IMR-90 (cell line): ENCODE measurements around the gene MT1A. TPM values are rescaled to one million over a fixed set of nuclear protein-coding genes. Genes with fewer than 3 reads are reported as not detected.
"Not testable (repeated sequence)": the region's sequence is repeated elsewhere in the genome, so short reads cannot be mapped to it uniquely, and the experiment has no call there.

ENCODE experiments used
- ATAC-seq: fragments of 200-7000 bp; cut with Tn5 transposase; 2 replicates; pipeline ENCODE4 v1.9.1; 2020; ENCODE audit warnings: low read depth, mild to moderate bottlenecking, moderate library complexity
- BruUV-seq: library from RNA; stranded (reverse); fragments of 400-500 nt; replicated peaks from 2 replicates; lab custom pipeline; 2021; lab: Mats Ljungman, UMichigan
- CTCF ChIA-PET: fragments of 300-600 bp; formaldehyde crosslinking; extraction: SDS; loops from one replicate; lab custom pipeline; 2021; ENCODE audit warnings: antibody characterized with exemption; lab: Yijun Ruan, JAX
- POLR2A ChIA-PET: fragments of 300-600 bp; sonication (Branson Sonifier 250); formaldehyde crosslinking; loops from one replicate; lab custom pipeline; 2022; ENCODE audit warnings: antibody characterized with exemption; ENCODE audit not compliant: unreplicated experiment; lab: Charles Lee
- DNase-seq: peaks from one replicate; pipeline ENCODE4 v3.0.0; 2013
- H2AFZ ChIP-seq: replicated peaks from 2 replicates; pipeline ENCODE3; 2013; ENCODE audit warnings: low read length, mild to moderate bottlenecking; ENCODE audit not compliant: poor library complexity
- H2AK5ac ChIP-seq: 2 replicates; pipeline ENCODE4 v1.6.1; 2013; ENCODE audit warnings: low read depth, low read length, inconsistent platforms
- H2AK9ac ChIP-seq: replicated peaks from 2 replicates; pipeline ENCODE3; 2013; ENCODE audit warnings: mild to moderate bottlenecking, low read depth, low read length, moderate library complexity; ENCODE audit not compliant: poor library complexity
- H2BK120ac ChIP-seq: 2 replicates; pipeline ENCODE4 v1.6.1; 2013; ENCODE audit warnings: low read depth, low read length, inconsistent platforms
- H2BK15ac ChIP-seq: 3 replicates; pipeline ENCODE4 v1.6.1; 2013; ENCODE audit warnings: low read depth, low read length, inconsistent platforms
- H2BK20ac ChIP-seq: 2 replicates; pipeline ENCODE4 v1.6.1; 2013; ENCODE audit warnings: low read depth, mild to moderate bottlenecking, inconsistent platforms, low read length, moderate library complexity
- H2BK5ac ChIP-seq: 2 replicates; pipeline ENCODE4 v1.6.1; 2013; ENCODE audit warnings: mild to moderate bottlenecking, low read depth, low read length, inconsistent platforms; ENCODE audit not compliant: poor library complexity, severe bottlenecking
- H3K14ac ChIP-seq: replicated peaks from 2 replicates; pipeline ENCODE4 v1.6.1; 2013; ENCODE audit warnings: low read depth, low read length, inconsistent platforms
- H3K18ac ChIP-seq: 2 replicates; pipeline ENCODE4 v1.6.1; 2013; ENCODE audit warnings: low read depth, low read length, control low read depth
- H3K23ac ChIP-seq: 2 replicates; pipeline ENCODE4 v1.6.1; 2013; ENCODE audit warnings: low read depth, low read length, inconsistent platforms
- H3K27ac ChIP-seq: 2 replicates; pipeline ENCODE4 v1.5.1; 2013; ENCODE audit warnings: mild to moderate bottlenecking, control low read depth, low read length; ENCODE audit not compliant: insufficient read depth
- H3K27me3 ChIP-seq: 2 replicates; pipeline ENCODE4 v1.6.1; 2013; ENCODE audit warnings: low read length; ENCODE audit not compliant: control insufficient read depth, insufficient read depth
- H3K36me3 ChIP-seq: 2 replicates; pipeline ENCODE4 v1.6.1; 2013; ENCODE audit warnings: low read length, mixed read lengths; ENCODE audit not compliant: control insufficient read depth, insufficient read depth
- H3K4ac ChIP-seq: 2 replicates; pipeline ENCODE4 v1.6.1; 2013; ENCODE audit warnings: low read depth, low read length, inconsistent platforms
- H3K4me1 ChIP-seq: 2 replicates; pipeline ENCODE4 v1.6.1; 2013; ENCODE audit warnings: low read length, mixed read lengths; ENCODE audit not compliant: control insufficient read depth, insufficient read depth
- H3K4me2 ChIP-seq: 2 replicates; pipeline ENCODE4 v1.6.1; 2013; ENCODE audit warnings: low read depth, mild to moderate bottlenecking, control low read depth, low read length, moderate library complexity
- H3K4me3 ChIP-seq: 2 replicates; pipeline ENCODE4 v1.5.1; 2013; ENCODE audit warnings: low read depth, mild to moderate bottlenecking, control low read depth, low read length, moderate library complexity; ENCODE audit not compliant: insufficient read depth
- H3K56ac ChIP-seq: 2 replicates; pipeline ENCODE4 v1.6.1; 2013; ENCODE audit warnings: low read length, inconsistent platforms; ENCODE audit not compliant: insufficient read depth; ENCODE audit errors: extremely low read depth
- H3K79me1 ChIP-seq, 2 experiments: 2 replicates each; pipeline ENCODE4 v1.6.1; 2013; ENCODE audit warnings: low read length in 2 of 2, inconsistent platforms in 1 of 2, low read depth in 1 of 2
- H3K9ac ChIP-seq: 2 replicates; pipeline ENCODE4 v1.6.1; 2013; ENCODE audit warnings: low read depth, low read length, control low read depth
- H3K9me1 ChIP-seq: 2 replicates; pipeline ENCODE4 v1.6.1; 2013; ENCODE audit warnings: low read length, inconsistent platforms; ENCODE audit not compliant: insufficient read depth
- H3K9me3 ChIP-seq: 2 replicates; pipeline ENCODE4 v1.6.1; 2013; ENCODE audit warnings: low read length; ENCODE audit not compliant: control insufficient read depth, insufficient read depth
- H4K20me1 ChIP-seq: 2 replicates; pipeline ENCODE4 v1.6.1; 2013; ENCODE audit warnings: low read length, inconsistent platforms; ENCODE audit not compliant: insufficient read depth
- H4K5ac ChIP-seq: 2 replicates; pipeline ENCODE4 v1.6.1; 2013; ENCODE audit warnings: mild to moderate bottlenecking, low read depth, low read length, control low read depth
- H4K8ac ChIP-seq, 2 experiments: 2 replicates each; pipeline ENCODE4 v1.6.1; 2013; ENCODE audit warnings: low read depth in 2 of 2, low read length in 2 of 2, control low read depth in 1 of 2, inconsistent platforms in 1 of 2
- H4K91ac ChIP-seq: 2 replicates; pipeline ENCODE4 v1.6.1; 2013; ENCODE audit warnings: low read depth, low read length, inconsistent platforms; ENCODE audit not compliant: insufficient read depth
- WGBS, 2 experiments: methylation state at CpG; one replicate each; pipeline versions ENCODE4 v1.1.5 to v1.1.7; 2013; ENCODE audit warnings: missing lambda C conversion rate in 2 of 2; ENCODE audit not compliant: insufficient read length in 1 of 2; ENCODE audit errors: extremely low coverage in 2 of 2; 5-methylcytosine and 5-hydroxymethylcytosine counted together
- dilution Hi-C: fragments of 300-500 bp; cut with HindIII; formaldehyde crosslinking; loops from one replicate; pipeline ENCODE4 v1.14.3; 2018; ENCODE audit warnings: low sequenced_read_pairs; ENCODE audit not compliant: unreplicated experiment
- in situ Hi-C: fragments of 300-500 bp; cut with MboI; formaldehyde crosslinking; loops from 3 replicates; pipeline ENCODE4 v1.14.3; 2019; ENCODE audit warnings: low sequenced_read_pairs, inconsistent platforms, mixed read lengths
- intact Hi-C: fragments of 100-400 bp; cut with micrococcal nuclease; formaldehyde crosslinking; loops from 2 replicates; pipeline ENCODE4 v1.10.0; 2022
- polyA plus RNA-seq, 3 experiments: library from polyadenylated mRNA; depleted of rRNA; stranded (reverse); fragments of >200 nt; gene quantifications; 2 replicates each; pipeline ENCODE4 v1.2.3, GENCODE V29; 2012; ENCODE audit warnings: low replicate concordance in 1 of 3
- total RNA-seq: library from RNA; depleted of rRNA; stranded (reverse); fragments of >200 nt; gene quantifications from 2 replicates; pipeline ENCODE4 v1.2.3, GENCODE V29; 2012

MT1A gene
- total and polyA plus RNA-seq, 2 of the 4 experiments (the other 2 are of a cell fraction): 1.6 TPM; not detected in 1

- intact Hi-C loops, DNase-seq, H4K20me1 ChIP-seq, H2BK20ac ChIP-seq, H2AK9ac ChIP-seq, dilution Hi-C loops, H3K23ac ChIP-seq, H3K4ac ChIP-seq, H3K79me1 ChIP-seq, POLR2A ChIA-PET, BruUV-seq, H3K56ac ChIP-seq, H2BK120ac ChIP-seq, H3K4me2 ChIP-seq, H3K4me3 ChIP-seq, H2AFZ ChIP-seq, H4K8ac ChIP-seq, H3K14ac ChIP-seq, H2BK5ac ChIP-seq, H3K9me3 ChIP-seq, H4K91ac ChIP-seq, ATAC-seq, H3K27ac ChIP-seq, H3K9ac ChIP-seq, H3K36me3 ChIP-seq, H3K9me1 ChIP-seq, H3K18ac ChIP-seq, H4K5ac ChIP-seq, in situ Hi-C loops, H2BK15ac ChIP-seq, H2AK5ac ChIP-seq: not testable (repeated sequence)
- peaks cover 13% of the 10 kb centered on the region for H3K4me1 ChIP-seq
- H3K27me3 ChIP-seq: peaks cover 33% of the 10 kb centered on the region
- no CpG with 5 or more reads among the region's 6 CpGs for WGBS, 2 experiments
- CTCF ChIA-PET: interaction anchor here (0.7 to 2.7 kb wide), 3 partner anchors 8 to 27 kb away, joined by 5 to 10 read pairs (median 8); partner anchors contain the start of gene MT1X
These were observed 36.1 kb downstream of the MT1A start for GRCh38 chr16:56674570-56674969.
